Testis (tissue), 3 donors: ENCODE measurements around the gene HSPB7. TPM values are rescaled to one million over a fixed set of nuclear protein-coding genes. Genes with fewer than 3 reads are reported as not detected.
A peak's percentile ranks its signal among the peaks of the same experiment; 100 is the strongest.

Experiments
- DNase-seq: peaks from one replicate; pipeline ENCODE4 v3.0.0-alpha.2; 2019
- H3K27ac ChIP-seq, 2 donors: fragments of 200-600 bp; sonication (generic); one replicate each; pipeline ENCODE4 v1.5.1; 2019
- H3K27me3 ChIP-seq: fragments of 200-600 bp; sonication (generic); one replicate; pipeline ENCODE4 v1.5.1; 2019
- H3K36me3 ChIP-seq: fragments of 200-600 bp; sonication (generic); one replicate; pipeline ENCODE4 v1.5.1; 2017; ENCODE audit warnings: low read depth; ENCODE audit errors: missing control alignments
- H3K4me1 ChIP-seq: fragments of 200-600 bp; sonication (generic); one replicate; pipeline ENCODE4 v1.5.1; 2019
- H3K4me3 ChIP-seq, 2 donors: fragments of 200-600 bp; sonication (generic); one replicate each; pipeline ENCODE4 v1.5.1; 2017 to 2019
- H3K9me3 ChIP-seq: fragments of 200-600 bp; sonication (generic); one replicate; pipeline ENCODE4 v1.5.1; 2017
- POLR2A ChIP-seq: fragments of 450-650 bp; IDR thresholded peaks from one replicate; pipeline ENCODE4 v1.6.1; 2017; ENCODE audit warnings: antibody characterized with exemption, mild to moderate bottlenecking, moderate library complexity
- WGBS, 2 donors: methylation state at CpG; one replicate each; pipeline ENCODE4 v1.1.5; 2018; 5-methylcytosine and 5-hydroxymethylcytosine counted together
- intact Hi-C: fragments of 100-400 bp; cut with DNase I; formaldehyde crosslinking; loops from one replicate; pipeline ENCODE4 v1.15.1; 2023; ENCODE audit warnings: low total_unique reads
- polyA plus RNA-seq: library from polyadenylated mRNA; stranded (reverse); fragments of 350-450 nt; fragmentation: Illumina TruSeq; extraction: RNeasy Lipid Tissue Mini Kit (QIAGEN cat#74804); gene quantifications from one replicate; pipeline ENCODE4 v1.2.3, GENCODE V29; 2014; ENCODE audit warnings: low read depth, low replicate concordance; ENCODE audit not compliant: insufficient read depth
- total RNA-seq, 2 donors: library from RNA; depleted of rRNA; stranded (reverse); fragments of >200 nt; gene quantifications; one replicate each; pipeline ENCODE4 v1.2.3, GENCODE V29; 2016
- TF ChIP-seq, protein P1 (sequence below), 3 experiments: fragments of 450-650 bp in 2 of 3; fragments of 200-600 bp in 1 of 3; sonication (generic) in 1 of 3; IDR thresholded peaks; one replicate each; pipeline ENCODE4 v1.5.1; 2016 to 2019; ENCODE audit warnings: antibody characterized with exemption in 3 of 3, mild to moderate bottlenecking in 2 of 3, moderate library complexity in 1 of 3

Gene HSPB7
- total and polyA plus RNA-seq, 3 donors from 2014 or later: 9.0 to 31.2 (median 11.7) TPM

DNA sequence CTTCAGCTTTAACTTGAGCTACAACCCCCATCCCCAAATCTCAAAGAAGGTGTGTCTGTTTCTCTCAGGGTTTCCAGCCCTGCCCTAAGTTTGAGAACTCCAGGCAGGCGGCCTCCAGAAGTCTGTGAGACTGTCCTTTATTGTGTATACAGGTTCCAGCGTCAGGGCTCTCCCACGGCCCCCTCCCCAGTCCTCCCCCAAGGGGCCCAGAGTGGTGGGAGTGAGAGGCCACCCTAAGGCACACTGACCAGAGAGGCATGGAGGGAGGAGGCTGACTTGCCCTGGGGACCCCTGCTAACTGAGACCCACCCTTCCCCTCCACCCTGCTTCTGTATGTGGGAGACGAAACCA is 4.0 kb downstream of the HSPB7 start:
- Histone ChIP-seq H3K4me3 (no peak overlapping the region), H3K36me3 (no peaks in the 10 kb centered on the region), H3K9me3 (no peaks in the 10 kb centered on the region), H3K27ac (peak overlapping the region; percentile 68 to 88), H3K4me1 (peaks cover 67% of the 10 kb centered on the region), H3K27me3 (no peaks in the 10 kb centered on the region)
- no peak for TF ChIP-seq POLR2A
- TF ChIP-seq, protein P1, sequence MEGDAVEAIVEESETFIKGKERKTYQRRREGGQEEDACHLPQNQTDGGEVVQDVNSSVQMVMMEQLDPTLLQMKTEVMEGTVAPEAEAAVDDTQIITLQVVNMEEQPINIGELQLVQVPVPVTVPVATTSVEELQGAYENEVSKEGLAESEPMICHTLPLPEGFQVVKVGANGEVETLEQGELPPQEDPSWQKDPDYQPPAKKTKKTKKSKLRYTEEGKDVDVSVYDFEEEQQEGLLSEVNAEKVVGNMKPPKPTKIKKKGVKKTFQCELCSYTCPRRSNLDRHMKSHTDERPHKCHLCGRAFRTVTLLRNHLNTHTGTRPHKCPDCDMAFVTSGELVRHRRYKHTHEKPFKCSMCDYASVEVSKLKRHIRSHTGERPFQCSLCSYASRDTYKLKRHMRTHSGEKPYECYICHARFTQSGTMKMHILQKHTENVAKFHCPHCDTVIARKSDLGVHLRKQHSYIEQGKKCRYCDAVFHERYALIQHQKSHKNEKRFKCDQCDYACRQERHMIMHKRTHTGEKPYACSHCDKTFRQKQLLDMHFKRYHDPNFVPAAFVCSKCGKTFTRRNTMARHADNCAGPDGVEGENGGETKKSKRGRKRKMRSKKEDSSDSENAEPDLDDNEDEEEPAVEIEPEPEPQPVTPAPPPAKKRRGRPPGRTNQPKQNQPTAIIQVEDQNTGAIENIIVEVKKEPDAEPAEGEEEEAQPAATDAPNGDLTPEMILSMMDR (IDR thresholded peaks at IDR 0.05): no peak
- 33 to 59% methylated on average over 2 to 4 of the region's 4 CpGs for WGBS, 2 donors
- intact Hi-C loops: no loop called here
- DNase-seq: no peak

- Histone ChIP-seq H3K36me3 (no peaks in the 10 kb centered on the region), H3K9me3 (no peaks in the 10 kb centered on the region), H3K27me3 (no peaks in the 10 kb centered on the region), H3K4me1 (peaks cover 62% of the 10 kb centered on the region), H3K27ac (peak overlapping the region; percentile 68 to 88), H3K4me3 (peak overlapping the region; percentile 34 to 58)
- peak; percentile 59 for DNase-seq
- intact Hi-C loops: no loop called here
- 21 to 22% methylated on average over 10 to 15 of the region's 28 CpGs for WGBS, 2 donors
- no peak for TF ChIP-seq POLR2A
- TF ChIP-seq, protein P1 (IDR thresholded peaks at IDR 0.05): no peak
Measured at GRCh38 chr1:16013220-16013907, 4.5 kb downstream of the HSPB7 start.

GRCh38 chr1:16012590-16013219 is 5.1 kb downstream of the HSPB7 start:
- Histone ChIP-seq H3K9me3 (no peaks in the 10 kb centered on the region), H3K36me3 (no peaks in the 10 kb centered on the region), H3K4me1 (peaks cover 55% of the 10 kb centered on the region), H3K27me3 (no peaks in the 10 kb centered on the region), H3K4me3 (peak overlapping the region; percentile 34 to 58), H3K27ac (peak overlapping the region; percentile 68 to 88)
- peak; percentile 69 for DNase-seq
- intact Hi-C loops: no loop called here
- WGBS, 2 donors: 3 to 4% methylated on average over 6 to 35 of the region's 36 CpGs
- TF ChIP-seq, protein P1 (IDR thresholded peaks at IDR 0.05): no peak
- no peak for TF ChIP-seq POLR2A

DNA sequence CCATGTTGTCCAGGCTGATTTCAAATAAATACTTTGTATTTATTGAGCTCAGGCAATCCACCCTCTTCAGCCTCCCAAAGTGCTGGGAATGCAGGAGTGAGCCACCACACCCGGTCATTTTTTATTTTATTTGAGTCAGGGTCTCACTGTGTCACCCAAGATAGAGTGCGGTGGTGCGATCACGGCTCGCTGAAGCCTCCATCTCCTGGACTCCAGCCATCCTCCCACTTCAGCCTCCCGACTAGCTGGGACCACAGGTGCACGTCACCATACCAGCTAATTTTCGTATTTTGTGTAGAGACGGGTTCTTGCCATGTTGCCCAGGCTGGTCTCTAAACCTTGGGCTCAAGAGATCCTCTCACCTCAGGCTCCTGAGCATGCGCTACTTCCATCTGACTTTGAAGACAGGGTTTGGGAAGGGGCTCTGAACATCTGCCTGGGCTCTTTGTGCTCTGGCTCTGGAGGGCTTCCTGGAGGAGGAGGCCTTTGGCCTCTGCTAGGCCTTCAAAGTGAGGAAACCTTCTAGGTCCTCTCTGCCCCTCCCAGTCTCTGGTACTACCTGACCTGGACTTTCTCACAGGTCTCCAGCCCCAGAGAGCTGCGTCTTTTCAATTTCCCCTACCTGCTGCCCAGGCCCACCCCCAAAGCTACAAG is 5.8 kb downstream of the HSPB7 start:
- Histone ChIP-seq H3K4me3 (peak overlapping the region in 1 of 2 donors; percentile 58), H3K4me1 (peaks cover 49% of the 10 kb centered on the region), H3K9me3 (no peaks in the 10 kb centered on the region), H3K27ac (peak overlapping the region; percentile 47 to 68), H3K27me3 (no peaks in the 10 kb centered on the region), H3K36me3 (no peaks in the 10 kb centered on the region)
- 84 to 88% methylated on average over 11 of the region's 11 CpGs for WGBS, 2 donors
- DNase-seq: no peak
- intact Hi-C loops: no loop called here
- TF ChIP-seq, protein P1 (IDR thresholded peaks at IDR 0.05): no peak
- TF ChIP-seq POLR2A: no peak
